BE2C (cell line): ENCODE measurements around the gene SPHK1.
"Not testable (repeated sequence)": the region's sequence is repeated elsewhere in the genome, so short reads cannot be mapped to it uniquely, and the experiment has no call there.

Experiments
- DNase-seq: peaks from one replicate; pipeline ENCODE4 v3.0.0-alpha.2; 2020
- H3K27me3 ChIP-seq: fragments of 250-450 bp; sonication (Bioruptor Pico); 2 replicates; pipeline ENCODE4 v1.5.1; 2020; ENCODE audit warnings: mild to moderate bottlenecking
- H3K36me3 ChIP-seq: fragments of 250-450 bp; sonication (Bioruptor Pico); 2 replicates; pipeline ENCODE4 v1.5.1; 2020; ENCODE audit warnings: mild to moderate bottlenecking
- H3K4me1 ChIP-seq: fragments of 250-450 bp; sonication (Bioruptor Pico); 2 replicates; pipeline ENCODE4 v1.5.1; 2020
- H3K4me3 ChIP-seq: 2 replicates; pipeline ENCODE4 v1.5.1; 2011; ENCODE audit warnings: low read depth, low read length
- H3K9me3 ChIP-seq: fragments of 250-450 bp; sonication (Bioruptor Pico); 2 replicates; pipeline ENCODE4 v1.5.1; 2020
- CTCF ChIP-seq: IDR thresholded peaks from 2 replicates; pipeline ENCODE4 v1.5.1; 2012; ENCODE audit warnings: mild to moderate bottlenecking, low read depth, low read length

Gene SPHK1

GRCh38 chr17:76343106-76343505, 41.3 kb upstream of the SPHK1 start:
- H3K36me3 ChIP-seq: peaks cover 31% of the 10 kb centered on the region
- H3K4me1 ChIP-seq: 0 out of 2 replicates have a peak, but pooled peaks cover 3% of the 10 kb centered on the region
- no peak overlapping the region for H3K4me3 ChIP-seq
- TF ChIP-seq CTCF: no peak
- H3K9me3 ChIP-seq: no peaks in the 10 kb centered on the region
- H3K27me3 ChIP-seq: no peaks in the 10 kb centered on the region
- DNase-seq: peak; percentile 51

GRCh38 chr17:76345377-76345974, 38.9 kb upstream of the SPHK1 start:
- Histone ChIP-seq H3K9me3 (no peaks in the 10 kb centered on the region), H3K27me3 (no peaks in the 10 kb centered on the region), H3K4me1 (0 out of 2 replicates have a peak, but pooled peaks cover 3% of the 10 kb centered on the region), H3K4me3 (no peak overlapping the region), H3K36me3 (peaks cover 27% of the 10 kb centered on the region)
- no peak for DNase-seq
- no peak for TF ChIP-seq CTCF

GRCh38 chr17:76346936-76347335, 37.5 kb upstream of the SPHK1 start:
- H3K27me3 ChIP-seq, DNase-seq, H3K9me3 ChIP-seq, H3K4me3 ChIP-seq, H3K4me1 ChIP-seq: not testable (repeated sequence)
- peaks cover 27% of the 10 kb centered on the region for H3K36me3 ChIP-seq

GRCh38 chr17:76350463-76350862, 33.9 kb upstream of the SPHK1 start:
- no peak for TF ChIP-seq CTCF
- peaks cover 15% of the 10 kb centered on the region for H3K36me3 ChIP-seq
- DNase-seq: no peak
- no peaks in the 10 kb centered on the region for H3K9me3 ChIP-seq
- H3K4me3 ChIP-seq: no peak overlapping the region
- no peaks in the 10 kb centered on the region for H3K27me3 ChIP-seq
- 0 out of 2 replicates have a peak, but pooled peaks cover 3% of the 10 kb centered on the region for H3K4me1 ChIP-seq

- no peak overlapping the region for H3K4me3 ChIP-seq
- DNase-seq: no peak
- TF ChIP-seq CTCF: no peak
These were observed 32.8 kb upstream of the SPHK1 start for GRCh38 chr17:76351526-76352071.

GRCh38 chr17:76353004-76353598, 31.3 kb upstream of the SPHK1 start:
- DNase-seq: peak; percentile 25
- no peak for TF ChIP-seq CTCF
- H3K27me3 ChIP-seq: no peaks in the 10 kb centered on the region
- peak overlapping the region; percentile 84 for H3K4me3 ChIP-seq
- H3K9me3 ChIP-seq: no peaks in the 10 kb centered on the region
- H3K4me1 ChIP-seq: no peaks in the 10 kb centered on the region
- H3K36me3 ChIP-seq: no peaks in the 10 kb centered on the region

More at GRCh38 chr17:76351526-76352071, 32.8 kb upstream of the SPHK1 start:
- no peaks in the 10 kb centered on the region for H3K27me3 ChIP-seq
- H3K4me1 ChIP-seq: no peaks in the 10 kb centered on the region
- peaks cover 11% of the 10 kb centered on the region for H3K36me3 ChIP-seq
- H3K9me3 ChIP-seq: no peaks in the 10 kb centered on the region
